IMR-90 (cell line): ENCODE results near the gene PTPRQ. TPM values are rescaled to one million over a fixed set of nuclear protein-coding genes. Genes with fewer than 3 reads are reported as not detected.

Source experiments
- ATAC-seq: fragments of 200-7000 bp; cut with Tn5 transposase; 2 replicates; pipeline ENCODE4 v1.9.1; 2020; ENCODE audit warnings: low read depth, mild to moderate bottlenecking, moderate library complexity
- BruUV-seq: library from RNA; stranded (reverse); fragments of 400-500 nt; replicated peaks from 2 replicates; lab custom pipeline; 2021; lab: Mats Ljungman, UMichigan
- CTCF ChIA-PET: fragments of 300-600 bp; formaldehyde crosslinking; extraction: SDS; loops from one replicate; lab custom pipeline; 2021; ENCODE audit warnings: antibody characterized with exemption; lab: Yijun Ruan, JAX
- POLR2A ChIA-PET: fragments of 300-600 bp; sonication (Branson Sonifier 250); formaldehyde crosslinking; loops from one replicate; lab custom pipeline; 2022; ENCODE audit warnings: antibody characterized with exemption; ENCODE audit not compliant: unreplicated experiment; lab: Charles Lee
- DNase-seq: peaks from one replicate; pipeline ENCODE4 v3.0.0; 2013
- H2AFZ ChIP-seq: replicated peaks from 2 replicates; pipeline ENCODE3; 2013; ENCODE audit warnings: low read length, mild to moderate bottlenecking; ENCODE audit not compliant: poor library complexity
- H2AK5ac ChIP-seq: 2 replicates; pipeline ENCODE4 v1.6.1; 2013; ENCODE audit warnings: low read depth, low read length, inconsistent platforms
- H2AK9ac ChIP-seq: replicated peaks from 2 replicates; pipeline ENCODE3; 2013; ENCODE audit warnings: mild to moderate bottlenecking, low read depth, low read length, moderate library complexity; ENCODE audit not compliant: poor library complexity
- H2BK120ac ChIP-seq: 2 replicates; pipeline ENCODE4 v1.6.1; 2013; ENCODE audit warnings: low read depth, low read length, inconsistent platforms
- H2BK15ac ChIP-seq: 3 replicates; pipeline ENCODE4 v1.6.1; 2013; ENCODE audit warnings: low read depth, low read length, inconsistent platforms
- H2BK20ac ChIP-seq: 2 replicates; pipeline ENCODE4 v1.6.1; 2013; ENCODE audit warnings: low read depth, mild to moderate bottlenecking, inconsistent platforms, low read length, moderate library complexity
- H2BK5ac ChIP-seq: 2 replicates; pipeline ENCODE4 v1.6.1; 2013; ENCODE audit warnings: mild to moderate bottlenecking, low read depth, low read length, inconsistent platforms; ENCODE audit not compliant: poor library complexity, severe bottlenecking
- H3K14ac ChIP-seq: replicated peaks from 2 replicates; pipeline ENCODE4 v1.6.1; 2013; ENCODE audit warnings: low read depth, low read length, inconsistent platforms
- H3K18ac ChIP-seq: 2 replicates; pipeline ENCODE4 v1.6.1; 2013; ENCODE audit warnings: low read depth, low read length, control low read depth
- H3K23ac ChIP-seq: 2 replicates; pipeline ENCODE4 v1.6.1; 2013; ENCODE audit warnings: low read depth, low read length, inconsistent platforms
- H3K27ac ChIP-seq: 2 replicates; pipeline ENCODE4 v1.5.1; 2013; ENCODE audit warnings: mild to moderate bottlenecking, control low read depth, low read length; ENCODE audit not compliant: insufficient read depth
- H3K27me3 ChIP-seq: 2 replicates; pipeline ENCODE4 v1.6.1; 2013; ENCODE audit warnings: low read length; ENCODE audit not compliant: control insufficient read depth, insufficient read depth
- H3K36me3 ChIP-seq: 2 replicates; pipeline ENCODE4 v1.6.1; 2013; ENCODE audit warnings: low read length, mixed read lengths; ENCODE audit not compliant: control insufficient read depth, insufficient read depth
- H3K4ac ChIP-seq: 2 replicates; pipeline ENCODE4 v1.6.1; 2013; ENCODE audit warnings: low read depth, low read length, inconsistent platforms
- H3K4me1 ChIP-seq: 2 replicates; pipeline ENCODE4 v1.6.1; 2013; ENCODE audit warnings: low read length, mixed read lengths; ENCODE audit not compliant: control insufficient read depth, insufficient read depth
- H3K4me2 ChIP-seq: 2 replicates; pipeline ENCODE4 v1.6.1; 2013; ENCODE audit warnings: low read depth, mild to moderate bottlenecking, control low read depth, low read length, moderate library complexity
- H3K4me3 ChIP-seq: 2 replicates; pipeline ENCODE4 v1.5.1; 2013; ENCODE audit warnings: low read depth, mild to moderate bottlenecking, control low read depth, low read length, moderate library complexity; ENCODE audit not compliant: insufficient read depth
- H3K56ac ChIP-seq: 2 replicates; pipeline ENCODE4 v1.6.1; 2013; ENCODE audit warnings: low read length, inconsistent platforms; ENCODE audit not compliant: insufficient read depth; ENCODE audit errors: extremely low read depth
- H3K79me1 ChIP-seq, 2 experiments: 2 replicates each; pipeline ENCODE4 v1.6.1; 2013; ENCODE audit warnings: low read length in 2 of 2, inconsistent platforms in 1 of 2, low read depth in 1 of 2
- H3K9ac ChIP-seq: 2 replicates; pipeline ENCODE4 v1.6.1; 2013; ENCODE audit warnings: low read depth, low read length, control low read depth
- H3K9me1 ChIP-seq: 2 replicates; pipeline ENCODE4 v1.6.1; 2013; ENCODE audit warnings: low read length, inconsistent platforms; ENCODE audit not compliant: insufficient read depth
- H3K9me3 ChIP-seq: 2 replicates; pipeline ENCODE4 v1.6.1; 2013; ENCODE audit warnings: low read length; ENCODE audit not compliant: control insufficient read depth, insufficient read depth
- H4K20me1 ChIP-seq: 2 replicates; pipeline ENCODE4 v1.6.1; 2013; ENCODE audit warnings: low read length, inconsistent platforms; ENCODE audit not compliant: insufficient read depth
- H4K5ac ChIP-seq: 2 replicates; pipeline ENCODE4 v1.6.1; 2013; ENCODE audit warnings: mild to moderate bottlenecking, low read depth, low read length, control low read depth
- H4K8ac ChIP-seq, 2 experiments: 2 replicates each; pipeline ENCODE4 v1.6.1; 2013; ENCODE audit warnings: low read depth in 2 of 2, low read length in 2 of 2, control low read depth in 1 of 2, inconsistent platforms in 1 of 2
- H4K91ac ChIP-seq: 2 replicates; pipeline ENCODE4 v1.6.1; 2013; ENCODE audit warnings: low read depth, low read length, inconsistent platforms; ENCODE audit not compliant: insufficient read depth
- BHLHE40 ChIP-seq: fragments of 150-350 bp; IDR thresholded peaks from 2 replicates; pipeline ENCODE4 v1.6.1; 2016; ENCODE audit warnings: mild to moderate bottlenecking, low read depth, low read length
- CEBPB ChIP-seq: IDR thresholded peaks from 2 replicates; pipeline ENCODE4 v1.6.1; 2012; ENCODE audit warnings: low read depth, low read length, improper control_type of control experiment
- CHD1 ChIP-seq: IDR thresholded peaks from 2 replicates; pipeline ENCODE4 v1.6.1; 2012; ENCODE audit warnings: low read depth, low read length, improper control_type of control experiment
- ELK1 ChIP-seq: fragments of 150-350 bp; IDR thresholded peaks from 2 replicates; pipeline ENCODE4 v1.6.1; 2016; ENCODE audit warnings: low read depth, mild to moderate bottlenecking, low read length, moderate library complexity, borderline replicate concordance
- FOS ChIP-seq: fragments of 150-350 bp; IDR thresholded peaks from 2 replicates; pipeline ENCODE4 v1.6.1; 2016; ENCODE audit warnings: low read depth, low read length
- MAFK ChIP-seq: IDR thresholded peaks from 2 replicates; pipeline ENCODE4 v1.6.1; 2012; ENCODE audit warnings: low read depth, low read length, improper control_type of control experiment
- MAZ ChIP-seq: IDR thresholded peaks from 2 replicates; pipeline ENCODE4 v1.6.1; 2012; ENCODE audit warnings: low read depth, mild to moderate bottlenecking, low read length, improper control_type of control experiment, moderate library complexity, borderline replicate concordance
- MXI1 ChIP-seq: IDR thresholded peaks from 2 replicates; pipeline ENCODE4 v1.6.1; 2012; ENCODE audit warnings: low read depth, mild to moderate bottlenecking, low read length, moderate library complexity, borderline replicate concordance
- NFE2L2 ChIP-seq: fragments of 150-350 bp; IDR thresholded peaks from 2 replicates; pipeline ENCODE4 v1.6.1; 2016; ENCODE audit warnings: low read depth, mild to moderate bottlenecking, low read length
- POLR2A ChIP-seq: IDR thresholded peaks from 2 replicates; pipeline ENCODE4 v1.6.1; 2012; ENCODE audit warnings: mild to moderate bottlenecking, low read depth, low read length
- RAD21 ChIP-seq: IDR thresholded peaks from 2 replicates; pipeline ENCODE4 v1.6.1; 2012; ENCODE audit warnings: low read length, improper control_type of control experiment
- RCOR1 ChIP-seq: IDR thresholded peaks from 2 replicates; pipeline ENCODE4 v1.6.1; 2012; ENCODE audit warnings: mild to moderate bottlenecking, low read length, improper control_type of control experiment; ENCODE audit not compliant: insufficient replicate concordance
- RFX5 ChIP-seq: IDR thresholded peaks from 2 replicates; pipeline ENCODE4 v1.8.0; 2012; ENCODE audit warnings: low read depth, mild to moderate bottlenecking, low read length, moderate library complexity
- SMC3 ChIP-seq: fragments of 150-350 bp; IDR thresholded peaks from 2 replicates; pipeline ENCODE4 v1.6.1; 2016; ENCODE audit warnings: low read depth, mild to moderate bottlenecking, antibody characterized with exemption, low read length, moderate library complexity
- USF2 ChIP-seq: fragments of 150-350 bp; IDR thresholded peaks from 2 replicates; pipeline ENCODE4 v1.6.1; 2017; ENCODE audit warnings: mild to moderate bottlenecking, antibody characterized with exemption, low read length, low read depth
- WGBS, 2 experiments: methylation state at CpG; one replicate each; pipeline versions ENCODE4 v1.1.5 to v1.1.7; 2013; ENCODE audit warnings: missing lambda C conversion rate in 2 of 2; ENCODE audit not compliant: insufficient read length in 1 of 2; ENCODE audit errors: extremely low coverage in 2 of 2; 5-methylcytosine and 5-hydroxymethylcytosine counted together
- dilution Hi-C: fragments of 300-500 bp; cut with HindIII; formaldehyde crosslinking; loops from one replicate; pipeline ENCODE4 v1.14.3; 2018; ENCODE audit warnings: low sequenced_read_pairs; ENCODE audit not compliant: unreplicated experiment
- in situ Hi-C: fragments of 300-500 bp; cut with MboI; formaldehyde crosslinking; loops from 3 replicates; pipeline ENCODE4 v1.14.3; 2019; ENCODE audit warnings: low sequenced_read_pairs, inconsistent platforms, mixed read lengths
- intact Hi-C: fragments of 100-400 bp; cut with micrococcal nuclease; formaldehyde crosslinking; loops from 2 replicates; pipeline ENCODE4 v1.10.0; 2022
- polyA plus RNA-seq, 3 experiments: library from polyadenylated mRNA; depleted of rRNA; stranded (reverse); fragments of >200 nt; gene quantifications; 2 replicates each; pipeline ENCODE4 v1.2.3, GENCODE V29; 2012; ENCODE audit warnings: low replicate concordance in 1 of 3
- total RNA-seq: library from RNA; depleted of rRNA; stranded (reverse); fragments of >200 nt; gene quantifications from 2 replicates; pipeline ENCODE4 v1.2.3, GENCODE V29; 2012
- TF ChIP-seq, protein P1 (sequence below): conservative IDR thresholded peaks from 2 replicates; pipeline ENCODE4 v1.5.1; 2012; ENCODE audit warnings: mild to moderate bottlenecking, low read depth, low read length, improper control_type of control experiment

The PTPRQ gene
- total and polyA plus RNA-seq, 2 of the 4 experiments (the other 2 are of a cell fraction) = 0.96 to 1.4 TPM

DNA sequence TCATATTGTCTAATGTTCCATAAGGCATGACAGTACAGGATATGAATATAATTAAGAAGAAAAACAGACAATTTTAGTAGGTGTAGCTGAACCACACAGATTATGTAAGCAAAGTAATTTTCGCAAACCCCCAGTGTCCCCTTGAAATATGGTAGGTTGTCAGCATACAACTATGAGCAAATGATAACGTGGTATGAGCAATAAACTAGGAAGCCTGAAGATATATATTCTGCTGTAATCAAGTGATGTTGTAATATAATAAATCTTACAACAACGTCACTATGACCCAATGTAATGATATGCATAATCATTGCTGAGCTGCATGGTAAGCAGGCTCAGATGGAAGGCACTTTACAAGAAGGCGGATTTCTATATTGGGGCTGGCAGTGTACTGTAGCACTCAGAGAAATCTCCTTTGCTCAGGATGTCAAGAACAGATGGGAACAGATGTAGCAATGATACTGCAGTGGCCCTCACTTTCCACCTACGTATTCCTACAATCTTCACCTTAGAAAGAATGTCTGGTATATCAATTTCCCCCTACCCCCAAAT is 215.6 kb downstream of the PTPRQ start:
- no peak overlapping the region for H2BK5ac ChIP-seq
- H3K4me3 ChIP-seq = no peak overlapping the region
- DNase-seq (peak; percentile 20), ATAC-seq (no peak)
- no peak overlapping the region for H3K23ac ChIP-seq
- no peak overlapping the region for H3K14ac ChIP-seq
- no peaks in the 10 kb centered on the region for H3K36me3 ChIP-seq
- in situ Hi-C loops = no loop called here
- H4K91ac ChIP-seq = no peak overlapping the region
- H3K18ac ChIP-seq = no peak overlapping the region
- no peak overlapping the region for H3K9ac ChIP-seq
- WGBS, 2 experiments = no CpG with 5 or more reads among the region's 5 CpGs
- H4K20me1 ChIP-seq = no peaks in the 10 kb centered on the region
- ChIA-PET POLR2A (no interaction called here), CTCF (interaction anchor here (0.6 kb wide), 1 partner anchor 46 kb away, joined by 6 read pairs; no protein-coding TSS in a partner anchor)
- no peaks in the 10 kb centered on the region for H3K79me1 ChIP-seq
- no peak overlapping the region for H2AK5ac ChIP-seq
- no peak overlapping the region for H3K4me2 ChIP-seq
- no peak overlapping the region for H2AK9ac ChIP-seq
- H4K8ac ChIP-seq = no peak overlapping the region
- H2AFZ ChIP-seq = no peak overlapping the region
- TF ChIP-seq BHLHE40 (no peak), CHD1 (no peak), NFE2L2 (no peak), MAZ (no peak), POLR2A (no peak), RAD21 (no peak), CEBPB (no peak), USF2 (no peak), RCOR1 (no peak), FOS (no peak), SMC3 (no peak), ELK1 (no peak), MAFK (no peak), MXI1 (no peak), RFX5 (no peak)
- TF ChIP-seq, protein P1, sequence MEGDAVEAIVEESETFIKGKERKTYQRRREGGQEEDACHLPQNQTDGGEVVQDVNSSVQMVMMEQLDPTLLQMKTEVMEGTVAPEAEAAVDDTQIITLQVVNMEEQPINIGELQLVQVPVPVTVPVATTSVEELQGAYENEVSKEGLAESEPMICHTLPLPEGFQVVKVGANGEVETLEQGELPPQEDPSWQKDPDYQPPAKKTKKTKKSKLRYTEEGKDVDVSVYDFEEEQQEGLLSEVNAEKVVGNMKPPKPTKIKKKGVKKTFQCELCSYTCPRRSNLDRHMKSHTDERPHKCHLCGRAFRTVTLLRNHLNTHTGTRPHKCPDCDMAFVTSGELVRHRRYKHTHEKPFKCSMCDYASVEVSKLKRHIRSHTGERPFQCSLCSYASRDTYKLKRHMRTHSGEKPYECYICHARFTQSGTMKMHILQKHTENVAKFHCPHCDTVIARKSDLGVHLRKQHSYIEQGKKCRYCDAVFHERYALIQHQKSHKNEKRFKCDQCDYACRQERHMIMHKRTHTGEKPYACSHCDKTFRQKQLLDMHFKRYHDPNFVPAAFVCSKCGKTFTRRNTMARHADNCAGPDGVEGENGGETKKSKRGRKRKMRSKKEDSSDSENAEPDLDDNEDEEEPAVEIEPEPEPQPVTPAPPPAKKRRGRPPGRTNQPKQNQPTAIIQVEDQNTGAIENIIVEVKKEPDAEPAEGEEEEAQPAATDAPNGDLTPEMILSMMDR = no peak
- H3K56ac ChIP-seq = no peak overlapping the region
- dilution Hi-C loops = no loop called here
- H2BK15ac ChIP-seq = no peak overlapping the region
- H4K5ac ChIP-seq = no peak overlapping the region
- H2BK20ac ChIP-seq = no peak overlapping the region
- no peaks in the 10 kb centered on the region for H3K9me3 ChIP-seq
- no TSS peak for BruUV-seq
- no peak overlapping the region for H2BK120ac ChIP-seq
- no peak overlapping the region for H3K4ac ChIP-seq
- intact Hi-C loops = no loop called here
- no peaks in the 10 kb centered on the region for H3K27me3 ChIP-seq
- H3K9me1 ChIP-seq = no peaks in the 10 kb centered on the region
- H3K27ac ChIP-seq = no peak overlapping the region
- H3K4me1 ChIP-seq = no peaks in the 10 kb centered on the region
